H9 (cell line): ENCODE measurements around the gene TMEM9. TPM values are rescaled to one million over a fixed set of nuclear protein-coding genes. Genes with fewer than 3 reads are reported as not detected.

Source experiments
- DNase-seq: peaks from one replicate; pipeline ENCODE4 v3.0.0-alpha.2; 2017
- H2AFZ ChIP-seq: one replicate; pipeline ENCODE4 v1.6.1; 2013; ENCODE audit warnings: mild to moderate bottlenecking, low read length, control low read depth, moderate library complexity
- H2AK5ac ChIP-seq: 2 replicates; pipeline ENCODE4 v1.6.1; 2013; ENCODE audit warnings: low read length, control low read depth, mixed read lengths; ENCODE audit not compliant: insufficient read length
- H2BK120ac ChIP-seq: one replicate; pipeline ENCODE4 v1.6.1; 2013; ENCODE audit warnings: low read depth, mild to moderate bottlenecking, low read length, control low read depth, inconsistent platforms; ENCODE audit not compliant: poor library complexity, severe bottlenecking
- H2BK12ac ChIP-seq: 2 replicates; pipeline ENCODE4 v1.6.1; 2013; ENCODE audit warnings: low read length, control low read depth, mixed read lengths, low read depth; ENCODE audit not compliant: insufficient read length
- H2BK15ac ChIP-seq: 2 replicates; pipeline ENCODE4 v1.6.1; 2013; ENCODE audit warnings: low read depth, low read length, control low read depth
- H2BK20ac ChIP-seq: one replicate; pipeline ENCODE4 v1.6.1; 2013; ENCODE audit warnings: low read depth, mild to moderate bottlenecking, low read length, control low read depth, inconsistent platforms; ENCODE audit not compliant: poor library complexity, severe bottlenecking
- H2BK5ac ChIP-seq: 2 replicates; pipeline ENCODE4 v1.6.1; 2013; ENCODE audit warnings: low read length, control low read depth, mixed read lengths; ENCODE audit not compliant: insufficient read length
- H3K14ac ChIP-seq: 2 replicates; pipeline ENCODE4 v1.6.1; 2013; ENCODE audit warnings: low read length, control low read depth; ENCODE audit not compliant: insufficient read depth
- H3K18ac ChIP-seq: 2 replicates; pipeline ENCODE4 v1.6.1; 2013; ENCODE audit warnings: low read depth, mild to moderate bottlenecking, mixed read lengths, low read length, control low read depth; ENCODE audit not compliant: insufficient read length
- H3K23ac ChIP-seq: 2 replicates; pipeline ENCODE4 v1.6.1; 2013; ENCODE audit warnings: low read length, control low read depth, mixed read lengths, low read depth; ENCODE audit not compliant: insufficient read length
- H3K23me2 ChIP-seq: 2 replicates; pipeline ENCODE4 v1.6.1; 2013; ENCODE audit warnings: low read depth, mild to moderate bottlenecking, mixed read lengths, low read length, control low read depth; ENCODE audit not compliant: insufficient read length, poor library complexity, severe bottlenecking
- H3K27ac ChIP-seq: 2 replicates; pipeline ENCODE4 v1.5.1; 2013; ENCODE audit warnings: low read length, control low read depth, mixed read lengths, low read depth; ENCODE audit not compliant: insufficient read length
- H3K27me3 ChIP-seq: 2 replicates; pipeline ENCODE4 v1.6.1; 2013; ENCODE audit warnings: low read length, control low read depth, inconsistent platforms; ENCODE audit not compliant: insufficient read depth
- H3K4ac ChIP-seq: 2 replicates; pipeline ENCODE4 v1.6.1; 2013; ENCODE audit warnings: low read depth, mild to moderate bottlenecking, control low read depth, inconsistent platforms, low read length, moderate library complexity
- H3K4me1 ChIP-seq: 2 replicates; pipeline ENCODE4 v1.6.1; 2013; ENCODE audit warnings: low read length, control low read depth, inconsistent platforms; ENCODE audit not compliant: insufficient read depth
- H3K4me2 ChIP-seq: 2 replicates; pipeline ENCODE4 v1.6.1; 2013; ENCODE audit warnings: low read length, control low read depth, mixed read lengths; ENCODE audit not compliant: insufficient read length, insufficient read depth
- H3K56ac ChIP-seq: 2 replicates; pipeline ENCODE4 v1.6.1; 2013; ENCODE audit warnings: low read depth, mild to moderate bottlenecking, mixed read lengths, low read length, control low read depth; ENCODE audit not compliant: insufficient read length
- H3K79me1 ChIP-seq: 2 replicates; pipeline ENCODE4 v1.6.1; 2013; ENCODE audit warnings: low read depth, mild to moderate bottlenecking, moderate library complexity, low read length, control low read depth, inconsistent platforms; ENCODE audit not compliant: insufficient read depth, poor library complexity, severe bottlenecking
- H3K79me2 ChIP-seq: 2 replicates; pipeline ENCODE4 v1.6.1; 2013; ENCODE audit warnings: low read length, control low read depth, inconsistent platforms; ENCODE audit not compliant: insufficient read depth
- H3K9ac ChIP-seq: 2 replicates; pipeline ENCODE4 v1.6.1; 2013; ENCODE audit warnings: low read length, control low read depth, mixed read lengths; ENCODE audit not compliant: insufficient read length; ENCODE audit errors: extremely low read depth
- H3K9me3 ChIP-seq: one replicate; pipeline ENCODE4 v1.6.1; 2013; ENCODE audit warnings: low read depth, low read length, inconsistent platforms; ENCODE audit not compliant: control insufficient read depth
- H3T11ph ChIP-seq: one replicate; pipeline ENCODE4 v1.6.1; 2013; ENCODE audit warnings: mild to moderate bottlenecking, low read length, control low read depth, inconsistent platforms
- H4K20me1 ChIP-seq: one replicate; pipeline ENCODE4 v1.6.1; 2013; ENCODE audit not compliant: control insufficient read depth, insufficient read length, insufficient read depth
- H4K5ac ChIP-seq: 2 replicates; pipeline ENCODE4 v1.6.1; 2013; ENCODE audit warnings: low read depth, mild to moderate bottlenecking, mixed read lengths, low read length, control low read depth; ENCODE audit not compliant: insufficient read length
- H4K8ac ChIP-seq: replicated peaks from 2 replicates; pipeline ENCODE4 v1.6.1; 2013; ENCODE audit warnings: low read length, control low read depth, mixed read lengths, low read depth; ENCODE audit not compliant: insufficient read length
- H4K91ac ChIP-seq: 2 replicates; pipeline ENCODE4 v1.6.1; 2013; ENCODE audit warnings: low read depth, mild to moderate bottlenecking, moderate library complexity, mixed read lengths, low read length, control low read depth; ENCODE audit not compliant: insufficient read length
- H3K27ac Mint-ChIP-seq, 3 experiments: 2 replicates in 2 of 3; 3 replicates in 1 of 3; pipeline ENCODE4 v1.8.0; 2020 to 2021; ENCODE audit warnings: mixed read lengths in 3 of 3, mild to moderate bottlenecking in 1 of 3, moderate library complexity in 1 of 3
- H3K27me3 Mint-ChIP-seq: 2 replicates; pipeline ENCODE4 v1.8.0; 2021; ENCODE audit warnings: low read depth, mild to moderate bottlenecking, moderate library complexity, mixed read lengths
- H3K36me3 Mint-ChIP-seq, 3 experiments: 2 replicates in 2 of 3; 3 replicates in 1 of 3; pipeline ENCODE4 v1.8.0; 2020 to 2021; ENCODE audit warnings: low read depth in 3 of 3, mixed read lengths in 3 of 3; ENCODE audit not compliant: insufficient read depth in 1 of 3
- H3K4me1 Mint-ChIP-seq, 2 experiments: 2 replicates each; pipeline ENCODE4 v1.8.0; 2020; ENCODE audit warnings: mixed read lengths in 2 of 2
- H3K4me3 Mint-ChIP-seq, 2 experiments: 2 replicates in 1 of 2; 3 replicates in 1 of 2; pipeline ENCODE4 v1.8.0; 2020 to 2021; ENCODE audit warnings: mild to moderate bottlenecking in 2 of 2, mixed read lengths in 2 of 2, moderate library complexity in 1 of 2
- H3K9me3 Mint-ChIP-seq, 2 experiments: 2 replicates in 1 of 2; 3 replicates in 1 of 2; pipeline ENCODE4 v1.8.0; 2020; ENCODE audit warnings: mild to moderate bottlenecking in 2 of 2, mixed read lengths in 2 of 2, moderate library complexity in 1 of 2
- WGBS: extraction: QIAGEN DNeasy Blood & Tissue Kit; methylation state at CpG from one replicate; pipeline ENCODE4 v1.1.7; 2013; ENCODE audit warnings: missing lambda C conversion rate, low lambda C conversion rate, mixed read lengths; ENCODE audit not compliant: insufficient read length; ENCODE audit errors: extremely low coverage; 5-methylcytosine and 5-hydroxymethylcytosine counted together
- total RNA-seq: library from RNA; stranded (reverse); gene quantifications from 2 replicates; pipeline ENCODE4 v1.2.1, GENCODE V29; 2021
- TF ChIP-seq, protein P1 (sequence below): fragments of 200-600 bp; sonication (generic); conservative IDR thresholded peaks from 3 replicates; pipeline ENCODE4 v1.8.0; 2021; ENCODE audit warnings: antibody characterized with exemption, mild to moderate bottlenecking

TMEM9 gene
- total RNA-seq, 1 experiment from 2014 or later, result 93.4 TPM

DNA sequence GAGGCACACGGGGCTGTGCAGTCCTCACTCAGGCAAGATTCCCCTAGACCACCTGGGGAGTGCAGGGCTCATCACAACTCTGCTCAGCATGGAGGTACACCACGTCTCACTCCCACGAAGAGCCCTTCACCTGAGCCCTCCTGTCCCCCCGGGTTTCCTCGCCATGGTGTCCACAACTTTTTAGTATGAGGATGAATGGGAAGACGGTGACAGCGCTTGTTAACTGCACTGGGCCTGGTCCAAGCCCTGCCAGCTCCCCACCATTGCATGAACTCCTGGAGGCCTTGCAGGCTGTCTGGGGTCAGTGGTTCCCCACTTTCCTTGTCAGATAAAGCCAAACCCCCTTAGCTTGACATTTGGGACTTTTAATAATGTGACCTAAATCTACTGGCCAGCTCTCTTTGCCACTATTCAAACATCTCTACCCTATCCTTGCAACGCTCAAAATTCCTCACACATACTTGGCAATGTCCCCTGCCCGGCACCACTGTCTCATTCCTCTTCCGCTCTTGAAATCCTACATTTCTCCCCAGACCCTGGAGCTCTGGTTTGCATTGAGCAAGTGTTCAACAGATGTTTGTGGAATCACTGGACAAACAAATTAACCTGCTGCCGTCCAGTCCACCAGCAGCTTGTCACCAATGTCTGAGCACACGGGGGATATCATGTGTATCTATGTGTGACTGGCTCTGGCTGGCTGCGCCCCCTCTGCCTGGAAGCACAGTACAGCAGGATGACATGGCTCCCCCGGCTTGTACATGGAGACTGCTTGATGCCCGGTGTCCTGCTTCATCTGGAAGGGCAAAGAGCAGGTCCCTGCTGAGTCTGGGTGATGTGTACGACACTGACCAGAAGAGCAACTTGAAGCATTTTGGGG, 11.2 kb downstream of the TMEM9 start:
- Mint-ChIP-seq H3K27me3 (no peaks in the 10 kb centered on the region), H3K27ac (peak overlapping the region in 1 of 3 experiments; percentile 64; a peak in 2 of 7 replicates), H3K36me3 (peaks cover 53 to 93% (median 90%) of the 10 kb centered on the region in 3 experiments; a peak in 6 of 7 replicates), H3K9me3 (no peaks in the 10 kb centered on the region), H3K4me1 (no peaks in the 10 kb centered on the region), H3K4me3 (no peak overlapping the region)
- Histone ChIP-seq H3K56ac (no peak overlapping the region), H4K8ac (no peak overlapping the region), H3K4ac (no peak overlapping the region), H2BK20ac (no peak overlapping the region), H2AFZ (no peak overlapping the region), H3K27me3 (no peaks in the 10 kb centered on the region), H2BK120ac (no peak overlapping the region), H3K23ac (no peak overlapping the region), H3K79me2 (no peaks in the 10 kb centered on the region), H2BK5ac (no peak overlapping the region), H3K14ac (no peak overlapping the region), H3K23me2 (no peaks in the 10 kb centered on the region), H3K4me1 (no peaks in the 10 kb centered on the region), H2BK15ac (no peak overlapping the region), H3K9ac (no peak overlapping the region), H2BK12ac (no peak overlapping the region), H4K91ac (no peak overlapping the region), H3K18ac (no peak overlapping the region), H4K20me1 (no peaks in the 10 kb centered on the region), H3T11ph (no peak overlapping the region), H3K9me3 (no peaks in the 10 kb centered on the region), H3K27ac (no peak overlapping the region), H4K5ac (no peak overlapping the region), H3K4me2 (no peak overlapping the region), H2AK5ac (no peak overlapping the region), H3K79me1 (peaks cover 1% of the 10 kb centered on the region)
- no CpG with 5 or more reads among the region's 16 CpGs for WGBS
- no peak for DNase-seq
- TF ChIP-seq, protein P1, sequence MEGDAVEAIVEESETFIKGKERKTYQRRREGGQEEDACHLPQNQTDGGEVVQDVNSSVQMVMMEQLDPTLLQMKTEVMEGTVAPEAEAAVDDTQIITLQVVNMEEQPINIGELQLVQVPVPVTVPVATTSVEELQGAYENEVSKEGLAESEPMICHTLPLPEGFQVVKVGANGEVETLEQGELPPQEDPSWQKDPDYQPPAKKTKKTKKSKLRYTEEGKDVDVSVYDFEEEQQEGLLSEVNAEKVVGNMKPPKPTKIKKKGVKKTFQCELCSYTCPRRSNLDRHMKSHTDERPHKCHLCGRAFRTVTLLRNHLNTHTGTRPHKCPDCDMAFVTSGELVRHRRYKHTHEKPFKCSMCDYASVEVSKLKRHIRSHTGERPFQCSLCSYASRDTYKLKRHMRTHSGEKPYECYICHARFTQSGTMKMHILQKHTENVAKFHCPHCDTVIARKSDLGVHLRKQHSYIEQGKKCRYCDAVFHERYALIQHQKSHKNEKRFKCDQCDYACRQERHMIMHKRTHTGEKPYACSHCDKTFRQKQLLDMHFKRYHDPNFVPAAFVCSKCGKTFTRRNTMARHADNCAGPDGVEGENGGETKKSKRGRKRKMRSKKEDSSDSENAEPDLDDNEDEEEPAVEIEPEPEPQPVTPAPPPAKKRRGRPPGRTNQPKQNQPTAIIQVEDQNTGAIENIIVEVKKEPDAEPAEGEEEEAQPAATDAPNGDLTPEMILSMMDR, result no peak
